ENCODE data around the gene RASAL2.

Gene RASAL2

DNA sequence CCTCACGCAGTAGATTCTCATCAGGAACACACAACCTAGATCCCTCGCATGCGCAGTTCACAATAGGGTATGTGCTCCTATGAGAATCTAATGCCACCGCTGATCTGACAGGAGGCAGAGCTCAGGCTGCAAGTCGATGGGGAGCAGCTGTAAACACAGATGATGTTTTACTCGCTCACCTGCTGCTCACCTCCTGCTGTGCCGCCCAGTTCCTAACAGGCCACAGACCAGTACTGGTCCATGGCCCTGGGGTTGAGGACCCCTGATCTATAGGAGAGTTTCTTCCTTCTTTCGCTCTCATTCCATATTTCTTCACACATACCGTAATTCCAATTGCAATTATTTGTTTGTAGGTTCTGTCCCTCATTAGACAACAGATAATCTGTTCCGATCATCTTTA is 299.5 kb downstream of the RASAL2 start:
- no peak for DNase-seq (ENCODE audit: low read depth)

- no peak for DNase-seq (ENCODE audit: low read depth)
These were observed 302.9 kb downstream of the RASAL2 start for GRCh38 chr1:178396789-178397188.

DNA sequence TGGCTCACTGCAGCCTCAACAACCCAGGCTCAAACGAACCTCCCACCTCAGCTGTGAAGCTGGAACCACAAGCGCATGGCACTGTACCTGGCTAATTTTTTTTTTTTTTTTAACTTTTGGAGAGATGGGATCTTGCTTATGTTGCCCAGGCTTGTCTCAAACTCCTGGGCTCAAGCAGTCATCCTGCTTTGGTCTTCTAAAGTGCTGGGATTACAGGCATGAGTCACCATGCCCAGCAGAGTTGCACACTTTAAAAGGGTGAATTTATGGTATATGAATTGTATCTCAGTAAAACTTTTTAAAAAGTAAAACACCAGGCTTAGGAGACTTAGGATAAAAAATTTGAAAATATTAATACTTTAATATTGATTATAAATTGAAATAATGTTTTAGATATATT is 303.8 kb downstream of the RASAL2 start:
- no peak for DNase-seq (ENCODE audit: low read depth)

- DNase-seq (ENCODE audit: low read depth) = no peak
These were observed 305.3 kb downstream of the RASAL2 start for GRCh38 chr1:178399177-178399728.

GRCh38 chr1:178405137-178405536 is 311.2 kb downstream of the RASAL2 start:
- DNase-seq (ENCODE audit: low read depth) = no peak

GRCh38 chr1:178407215-178407614 is 313.3 kb downstream of the RASAL2 start:
- no peak for DNase-seq (ENCODE audit: low read depth)

DNA sequence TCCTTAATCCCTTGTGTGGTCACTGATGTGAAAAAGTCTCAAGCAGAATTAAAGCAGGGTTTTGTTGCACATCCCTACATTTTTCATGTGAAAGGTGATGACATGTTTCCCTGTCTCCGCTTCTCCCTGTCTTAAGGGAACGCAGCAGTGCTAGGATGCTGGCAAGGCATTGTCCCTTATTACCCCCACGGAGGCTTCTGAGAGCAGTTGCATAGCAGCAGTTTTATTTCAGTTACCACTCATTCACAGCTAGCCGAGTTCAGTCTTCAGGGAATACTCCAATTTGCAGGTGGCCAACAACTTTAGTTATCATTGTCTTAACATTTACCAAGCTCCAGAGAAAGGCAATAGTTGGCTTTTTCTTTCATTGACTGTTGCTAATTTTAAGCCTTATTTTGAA is 313.8 kb downstream of the RASAL2 start:
- no peak for DNase-seq (ENCODE audit: low read depth)

GRCh38 chr1:178408871-178409270 is 315.0 kb downstream of the RASAL2 start:
- DNase-seq (ENCODE audit: low read depth) = no peak

- DNase-seq (ENCODE audit: low read depth) = no peak
These were observed 315.6 kb downstream of the RASAL2 start for GRCh38 chr1:178409541-178409940.

DNA sequence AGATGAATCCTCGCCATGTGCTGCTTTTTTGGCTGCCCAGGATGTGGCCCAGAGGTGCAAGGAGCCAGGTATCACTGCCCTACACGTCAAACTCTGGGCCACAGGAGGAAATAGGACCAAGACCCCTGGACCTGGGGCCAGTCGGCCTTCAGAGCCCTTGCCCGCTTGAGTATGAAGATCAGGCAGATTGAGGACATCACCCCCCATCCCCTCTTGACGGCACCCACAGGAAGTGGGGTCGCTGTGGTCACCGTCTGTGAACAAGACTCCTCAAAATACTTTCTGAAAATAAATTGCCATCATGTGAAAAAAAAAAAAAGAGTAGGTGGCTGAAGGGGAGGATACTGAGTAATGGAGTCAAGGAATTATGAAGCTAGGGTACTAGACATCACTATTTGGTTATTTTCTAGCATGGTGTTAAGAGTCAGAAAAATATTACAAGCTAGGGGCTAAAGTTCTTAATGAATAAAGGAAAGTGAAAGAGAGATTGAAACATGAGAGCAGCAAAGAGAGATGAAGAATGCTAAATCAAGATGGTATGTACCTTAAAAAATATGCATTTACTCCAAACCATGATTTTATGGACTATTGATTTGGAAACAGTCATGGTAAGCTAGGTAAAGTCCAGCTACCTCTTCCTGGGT is 318.0 kb downstream of the RASAL2 start:
- no peak for DNase-seq (ENCODE audit: low read depth)

DNA sequence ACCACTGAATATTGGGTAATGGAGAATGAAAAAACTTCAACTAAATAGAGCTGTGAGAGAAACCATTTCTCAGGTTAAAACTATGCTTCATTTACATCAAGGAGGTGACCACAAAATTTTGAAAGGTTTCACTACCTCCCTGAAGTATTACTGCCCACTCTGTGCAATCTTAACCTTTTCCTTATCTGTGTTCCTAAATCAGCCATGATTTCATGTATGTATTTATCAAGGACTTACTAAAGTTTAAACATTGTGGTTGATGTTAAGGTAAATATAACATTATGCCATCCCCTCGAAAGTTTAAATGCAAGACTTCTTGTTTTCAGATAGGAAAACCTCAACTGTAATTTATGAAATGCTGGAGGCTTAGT is 318.5 kb downstream of the RASAL2 start:
- DNase-seq (ENCODE audit: low read depth) = no peak

- DNase-seq (ENCODE audit: low read depth) = peak; percentile 57
These were observed 324.0 kb downstream of the RASAL2 start for GRCh38 chr1:178417858-178418257.

- DNase-seq (ENCODE audit: low read depth) = no peak
These were observed 324.5 kb downstream of the RASAL2 start for GRCh38 chr1:178418284-178418955.

DNA sequence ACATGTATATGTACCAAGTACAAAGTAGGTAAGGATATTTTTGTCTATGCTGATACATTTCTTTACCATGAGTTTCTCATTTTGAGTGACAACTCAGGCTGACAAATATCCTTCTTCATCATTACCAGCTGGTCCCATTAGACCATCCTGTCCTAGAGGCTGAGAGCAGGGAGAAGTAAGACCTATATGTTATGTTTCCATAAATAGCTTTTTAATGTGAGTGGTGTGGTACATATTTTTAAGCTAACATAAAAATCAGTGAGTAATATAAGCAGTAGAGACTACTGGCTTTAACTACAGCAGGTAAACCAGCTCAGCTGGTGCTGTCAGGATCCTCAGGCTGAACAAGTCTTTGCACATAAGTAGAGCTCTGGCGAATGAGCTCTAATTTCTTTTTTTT is 340.5 kb downstream of the RASAL2 start:
- DNase-seq (ENCODE audit: low read depth) = no peak

DNA sequence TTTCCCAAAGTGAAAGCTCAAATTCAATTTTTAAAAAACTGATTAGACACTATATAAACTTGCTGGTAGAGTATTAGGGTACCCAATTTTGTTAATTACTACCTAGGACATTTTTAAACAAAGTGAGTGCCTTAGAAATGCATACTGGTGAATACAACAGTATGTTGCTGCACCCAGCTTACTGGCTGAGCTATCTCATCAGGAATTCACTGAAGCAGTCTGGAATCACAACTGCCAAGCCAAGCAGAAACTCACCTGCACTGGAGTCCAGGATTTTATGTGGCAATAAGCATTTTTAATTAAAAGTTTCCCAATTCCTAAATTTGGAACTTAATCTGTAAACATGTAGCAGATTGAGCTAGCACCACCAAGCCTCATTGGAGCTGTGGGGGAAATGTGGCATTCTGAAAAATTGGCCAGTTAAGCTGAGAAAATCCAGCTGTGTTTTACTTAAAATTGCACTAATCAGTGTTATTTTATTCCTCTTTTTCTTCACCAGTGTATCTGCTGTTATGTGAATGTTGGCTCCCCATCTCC is 341.1 kb downstream of the RASAL2 start:
- DNase-seq (ENCODE audit: low read depth) = no peak

GRCh38 chr1:178436899-178437298 is 343.0 kb downstream of the RASAL2 start:
- DNase-seq (ENCODE audit: low read depth) = no peak

DNA sequence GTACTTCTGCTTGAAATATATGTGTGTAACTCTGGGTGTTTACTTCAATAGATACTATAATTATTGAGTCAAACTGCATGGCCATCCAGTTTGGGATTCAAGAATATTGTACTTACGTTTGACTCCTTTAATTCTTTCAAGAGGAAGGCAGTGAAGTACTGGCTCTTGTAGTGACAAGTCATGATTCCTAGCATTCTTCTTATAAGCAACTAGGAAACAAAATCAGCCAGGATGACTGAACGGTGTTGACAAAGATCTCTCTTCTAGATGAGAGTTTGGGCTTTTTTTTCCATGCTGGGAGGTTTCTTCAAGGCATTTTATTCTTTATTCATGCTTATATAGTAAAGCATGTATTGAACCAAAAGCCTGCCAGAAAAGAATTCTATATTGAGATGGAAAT is 344.5 kb downstream of the RASAL2 start:
- DNase-seq (ENCODE audit: low read depth) = peak; percentile 3

- no peak for DNase-seq (ENCODE audit: low read depth)
These were observed 349.0 kb downstream of the RASAL2 start for GRCh38 chr1:178442925-178443324.

DNA sequence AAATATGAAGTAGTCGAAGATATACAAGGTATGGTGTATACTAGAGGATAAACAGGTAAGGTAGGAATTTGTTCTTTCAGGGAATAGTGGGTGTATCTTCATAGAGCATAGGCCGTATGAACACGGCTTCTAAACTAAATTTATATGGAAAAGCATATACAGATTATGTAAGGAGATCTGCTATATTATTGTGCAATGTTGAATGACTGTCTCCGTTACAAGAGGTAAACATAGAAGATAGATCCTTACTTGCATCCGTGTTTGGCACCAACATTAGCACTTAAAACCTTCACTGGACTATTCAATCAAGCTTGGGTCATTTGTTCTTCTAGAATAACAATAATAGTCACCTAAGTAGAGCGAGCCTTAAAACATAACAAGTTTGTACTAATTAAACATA is 357.0 kb downstream of the RASAL2 start:
- no peak for DNase-seq (ENCODE audit: low read depth)

GRCh38 chr1:178451529-178451928 is 357.6 kb downstream of the RASAL2 start:
- no peak for DNase-seq (ENCODE audit: low read depth)

DNA sequence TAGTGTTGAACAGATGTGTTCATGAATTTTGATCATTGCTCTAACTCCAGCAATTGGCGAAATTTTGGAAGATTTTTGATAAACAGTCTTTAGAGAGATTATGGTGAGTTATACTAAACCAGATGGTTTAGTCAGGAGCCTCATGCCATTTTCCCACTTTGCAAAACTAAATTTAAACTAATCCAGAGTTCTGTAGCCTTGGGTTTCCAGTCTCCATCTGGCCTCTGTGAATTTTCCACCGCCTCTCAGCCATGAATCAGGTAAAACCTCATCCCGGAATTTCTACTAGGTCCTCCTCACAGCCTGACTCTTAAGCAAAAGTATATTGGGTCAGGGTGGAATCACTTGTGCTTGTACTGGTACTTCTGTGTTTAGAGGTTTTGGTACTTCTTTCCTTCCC is 358.1 kb downstream of the RASAL2 start:
- no peak for DNase-seq (ENCODE audit: low read depth)

GRCh38 chr1:178456472-178456871 is 362.6 kb downstream of the RASAL2 start:
- no peak for DNase-seq (ENCODE audit: low read depth)

GRCh38 chr1:178457651-178458050 is 363.7 kb downstream of the RASAL2 start:
- no peak for DNase-seq (ENCODE audit: low read depth)

DNA sequence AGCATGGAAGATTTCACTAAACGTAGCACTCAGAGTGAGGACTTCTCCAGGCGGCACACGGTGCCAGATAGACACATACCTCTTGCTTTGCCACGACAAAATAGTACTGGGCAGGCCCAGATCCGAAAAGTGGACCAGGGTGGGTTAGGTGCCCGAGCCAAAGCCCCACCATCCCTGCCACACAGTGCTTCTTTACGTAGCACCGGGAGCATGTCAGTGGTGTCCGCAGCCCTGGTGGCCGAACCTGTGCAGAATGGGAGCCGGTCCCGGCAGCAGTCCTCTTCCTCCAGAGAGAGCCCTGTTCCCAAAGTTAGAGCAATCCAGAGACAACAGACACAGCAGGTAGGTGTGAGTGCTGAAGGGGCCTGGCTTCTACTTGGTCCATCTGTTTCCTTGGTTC is 364.3 kb downstream of the RASAL2 start:
- DNase-seq (ENCODE audit: low read depth) = no peak

Measured in fibroblast of gingiva (primary cell).